AG10803 (cell line): Measurements from ENCODE around the gene FOXJ3.

Experiments used
- DNase-seq: peaks from one replicate; pipeline ENCODE4 v3.0.0; 2010; ENCODE audit warnings: low read depth
- H3K4me3 ChIP-seq: 2 replicates; pipeline ENCODE4 v1.5.1; 2011; ENCODE audit warnings: mild to moderate bottlenecking, low read length, control low read depth
- CTCF ChIP-seq: conservative IDR thresholded peaks from 2 replicates; pipeline ENCODE4 v1.5.1; 2011; ENCODE audit warnings: mild to moderate bottlenecking, low read length, control low read depth, inconsistent platforms

The FOXJ3 gene

GRCh38 chr1:42335050-42335808 is at the start of gene FOXJ3:
FOXJ3 (minus strand) TSS chr1:42335235; CDS start chr1:42311093, 24,142 bp downstream.
- peak within 1 kb of the TSS; percentile 97 for H3K4me3 ChIP-seq
- TF ChIP-seq CTCF, result peak; percentile 5; the same call in 1 of the 2 replicates
- DNase-seq, result peak; percentile 98

DNA sequence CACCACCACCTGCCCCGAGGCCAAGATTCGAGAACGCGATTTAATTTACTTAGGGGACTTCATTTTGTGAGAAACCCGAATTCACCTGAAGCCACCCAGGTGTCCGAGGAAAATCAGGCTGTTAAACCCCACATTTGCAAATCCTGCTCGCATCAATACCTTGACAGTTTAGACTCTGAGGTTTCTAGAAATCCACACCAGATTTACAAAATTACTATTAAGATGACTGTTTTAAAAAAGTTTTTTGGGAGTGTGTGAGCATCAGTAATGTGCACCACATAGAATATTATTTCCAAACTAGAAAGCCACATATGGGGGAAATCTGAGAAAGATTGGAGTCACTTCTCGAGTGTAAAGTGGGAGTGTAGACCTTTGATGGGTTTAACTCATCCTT is 46.2 kb upstream of the FOXJ3 start:
- TF ChIP-seq CTCF, result no peak
- no peak overlapping the region for H3K4me3 ChIP-seq
- DNase-seq, result no peak

DNA sequence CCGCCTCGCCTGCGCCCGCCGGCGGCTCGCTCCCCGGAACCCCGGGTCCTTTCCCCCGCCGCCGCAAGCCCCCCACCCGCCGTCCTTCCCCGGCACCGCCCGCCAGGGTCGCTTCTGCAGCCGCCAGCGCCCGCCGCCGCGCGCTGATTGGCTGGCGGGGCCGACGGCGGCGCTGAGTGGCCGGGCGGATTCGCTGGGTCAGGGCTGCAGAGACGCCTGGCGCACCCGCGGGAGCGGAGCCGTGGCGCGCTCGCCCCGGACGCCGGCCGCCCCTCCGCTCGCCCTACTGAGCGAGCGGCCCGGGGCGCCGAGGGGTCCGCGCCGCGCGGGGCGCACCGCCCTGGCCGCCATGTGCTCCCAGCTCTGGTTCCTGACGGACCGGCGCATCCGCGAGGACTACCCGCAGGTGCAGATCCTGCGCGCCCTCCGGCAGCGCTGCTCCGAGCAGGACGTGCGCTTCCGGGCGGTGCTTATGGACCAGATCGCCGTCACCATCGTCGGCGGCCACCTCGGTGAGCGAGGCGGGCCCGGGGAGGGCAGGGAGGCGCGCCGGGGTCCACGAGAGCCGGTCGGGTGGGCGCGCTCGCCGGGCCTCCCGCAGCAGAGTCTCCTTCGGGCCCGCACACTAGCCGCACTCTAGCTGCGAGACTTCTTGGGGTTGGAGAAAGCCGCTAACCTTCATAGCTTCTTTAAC is 45.7 kb upstream of the FOXJ3 start, which contains the start of gene RIMKLA:
TSS of gene RIMKLA (plus strand) at position 207 of the 694 bp plus-strand sequence. CDS start at position 350, 143 bp downstream.
- DNase-seq, result peak; percentile 12
- H3K4me3 ChIP-seq, result peak within 1 kb of the TSS; percentile 45
- TF ChIP-seq CTCF, result no peak

GRCh38 chr1:42379794-42380585 is 45.0 kb upstream of the FOXJ3 start:
- DNase-seq, result peak; percentile 14

GRCh38 chr1:42372796-42373195 is 37.8 kb upstream of the FOXJ3 start:
- H3K4me3 ChIP-seq, result no peak overlapping the region
- no peak for DNase-seq
- no peak for TF ChIP-seq CTCF

More at GRCh38 chr1:42379794-42380585, 45.0 kb upstream of the FOXJ3 start:
- no peak for TF ChIP-seq CTCF
- peak overlapping the region; percentile 9 for H3K4me3 ChIP-seq

GRCh38 chr1:42370876-42371549 is 36.0 kb upstream of the FOXJ3 start:
- TF ChIP-seq CTCF, result no peak
- no peak for DNase-seq

More at GRCh38 chr1:42370876-42371549, 36.0 kb upstream of the FOXJ3 start:
- no peak overlapping the region for H3K4me3 ChIP-seq
